ENCODE results near the gene CCDC40.

The CCDC40 gene

DNA sequence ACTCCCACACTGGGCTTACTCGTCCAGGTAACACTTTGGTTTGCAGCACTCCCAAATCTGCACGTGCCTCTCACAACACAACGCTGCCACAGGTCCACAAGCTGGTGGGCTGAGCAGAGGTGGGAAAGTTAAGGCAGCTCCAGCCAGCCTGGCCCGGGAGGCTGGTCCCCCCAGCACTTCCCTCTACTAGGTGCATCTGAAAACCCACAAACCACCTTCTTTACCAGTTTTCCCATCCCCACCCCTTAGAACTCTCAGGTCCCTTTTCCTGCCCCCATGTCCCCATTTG is 63.5 kb downstream of the CCDC40 start:
- TF ChIP-seq JUND (IDR thresholded peaks at IDR 0.05; ENCODE audit: low read depth) = no peak
- no peak for DNase-seq (ENCODE audit: low read depth in 1 of 2, low spot score in 1 of 2)
- in situ Hi-C loops (cut with HindIII; ENCODE audit: low pct_unique_long_range_greater_than_20kb, low sequenced_read_pairs) = no loop called here

- no peak for TF ChIP-seq JUND (IDR thresholded peaks at IDR 0.05; ENCODE audit: low read depth)
- DNase-seq (ENCODE audit: low read depth in 1 of 2, low spot score in 1 of 2) = peak; percentile 87 to 97
- in situ Hi-C loops (cut with HindIII; ENCODE audit: low pct_unique_long_range_greater_than_20kb, low sequenced_read_pairs) = no loop called here
Observed at GRCh38 chr17:80101011-80101945, 64.8 kb downstream of the CCDC40 start, which contains the start of gene GAA. Gene GAA, plus strand, starts transcription at chr17:80101581. Its CDS starts 3,006 bp downstream, at chr17:80104587.

- in situ Hi-C loops (cut with HindIII; ENCODE audit: low pct_unique_long_range_greater_than_20kb, low sequenced_read_pairs) = no loop called here
- no peak for DNase-seq (ENCODE audit: low read depth in 1 of 2, low spot score in 1 of 2)
- TF ChIP-seq JUND (IDR thresholded peaks at IDR 0.05; ENCODE audit: low read depth) = no peak
Observed at GRCh38 chr17:80101946-80102663, 65.7 kb downstream of the CCDC40 start.

- TF ChIP-seq JUND (IDR thresholded peaks at IDR 0.05; ENCODE audit: low read depth) = no peak
- DNase-seq (ENCODE audit: low read depth in 1 of 2, low spot score in 1 of 2) = peak in 1 of 2 experiments; percentile 69
- in situ Hi-C loops (cut with HindIII; ENCODE audit: low pct_unique_long_range_greater_than_20kb, low sequenced_read_pairs) = no loop called here
Observed at GRCh38 chr17:80102664-80103448, 66.4 kb downstream of the CCDC40 start.

- DNase-seq (ENCODE audit: low read depth in 1 of 2, low spot score in 1 of 2) = no peak
- TF ChIP-seq JUND (IDR thresholded peaks at IDR 0.05; ENCODE audit: low read depth) = no peak
- in situ Hi-C loops (cut with HindIII; ENCODE audit: low pct_unique_long_range_greater_than_20kb, low sequenced_read_pairs) = no loop called here
Observed at GRCh38 chr17:80103449-80104085, 67.1 kb downstream of the CCDC40 start.

DNA sequence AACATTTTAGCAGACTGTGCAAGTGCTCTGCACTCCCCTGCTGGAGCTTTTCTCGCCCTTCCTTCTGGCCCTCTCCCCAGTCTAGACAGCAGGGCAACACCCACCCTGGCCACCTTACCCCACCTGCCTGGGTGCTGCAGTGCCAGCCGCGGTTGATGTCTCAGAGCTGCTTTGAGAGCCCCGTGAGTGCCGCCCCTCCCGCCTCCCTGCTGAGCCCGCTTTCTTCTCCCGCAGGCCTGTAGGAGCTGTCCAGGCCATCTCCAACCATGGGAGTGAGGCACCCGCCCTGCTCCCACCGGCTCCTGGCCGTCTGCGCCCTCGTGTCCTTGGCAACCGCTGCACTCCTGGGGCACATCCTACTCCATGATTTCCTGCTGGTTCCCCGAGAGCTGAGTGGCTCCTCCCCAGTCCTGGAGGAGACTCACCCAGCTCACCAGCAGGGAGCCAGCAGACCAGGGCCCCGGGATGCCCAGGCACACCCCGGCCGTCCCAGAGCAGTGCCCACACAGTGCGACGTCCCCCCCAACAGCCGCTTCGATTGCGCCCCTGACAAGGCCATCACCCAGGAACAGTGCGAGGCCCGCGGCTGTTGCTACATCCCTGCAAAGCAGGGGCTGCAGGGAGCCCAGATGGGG is 68.0 kb downstream of the CCDC40 start:
- TF ChIP-seq JUND (IDR thresholded peaks at IDR 0.05; ENCODE audit: low read depth) = no peak
- no peak for DNase-seq (ENCODE audit: low read depth in 1 of 2, low spot score in 1 of 2)
- in situ Hi-C loops (cut with HindIII; ENCODE audit: low pct_unique_long_range_greater_than_20kb, low sequenced_read_pairs) = no loop called here

DNA sequence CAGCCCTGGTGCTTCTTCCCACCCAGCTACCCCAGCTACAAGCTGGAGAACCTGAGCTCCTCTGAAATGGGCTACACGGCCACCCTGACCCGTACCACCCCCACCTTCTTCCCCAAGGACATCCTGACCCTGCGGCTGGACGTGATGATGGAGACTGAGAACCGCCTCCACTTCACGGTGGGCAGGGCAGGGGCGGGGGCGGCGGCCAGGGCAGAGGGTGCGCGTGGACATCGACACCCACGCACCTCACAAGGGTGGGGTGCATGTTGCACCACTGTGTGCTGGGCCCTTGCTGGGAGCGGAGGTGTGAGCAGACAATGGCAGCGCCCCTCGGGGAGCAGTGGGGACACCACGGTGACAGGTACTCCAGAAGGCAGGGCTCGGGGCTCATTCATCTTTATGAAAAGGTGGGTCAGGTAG is 68.5 kb downstream of the CCDC40 start:
- DNase-seq (ENCODE audit: low read depth in 1 of 2, low spot score in 1 of 2) = no peak
- in situ Hi-C loops (cut with HindIII; ENCODE audit: low pct_unique_long_range_greater_than_20kb, low sequenced_read_pairs) = no loop called here
- no peak for TF ChIP-seq JUND (IDR thresholded peaks at IDR 0.05; ENCODE audit: low read depth)

GRCh38 chr17:80105762-80106161 is 69.3 kb downstream of the CCDC40 start:
- in situ Hi-C loops (cut with HindIII; ENCODE audit: low pct_unique_long_range_greater_than_20kb, low sequenced_read_pairs) = no loop called here
- no peak for TF ChIP-seq JUND (IDR thresholded peaks at IDR 0.05; ENCODE audit: low read depth)

DNA sequence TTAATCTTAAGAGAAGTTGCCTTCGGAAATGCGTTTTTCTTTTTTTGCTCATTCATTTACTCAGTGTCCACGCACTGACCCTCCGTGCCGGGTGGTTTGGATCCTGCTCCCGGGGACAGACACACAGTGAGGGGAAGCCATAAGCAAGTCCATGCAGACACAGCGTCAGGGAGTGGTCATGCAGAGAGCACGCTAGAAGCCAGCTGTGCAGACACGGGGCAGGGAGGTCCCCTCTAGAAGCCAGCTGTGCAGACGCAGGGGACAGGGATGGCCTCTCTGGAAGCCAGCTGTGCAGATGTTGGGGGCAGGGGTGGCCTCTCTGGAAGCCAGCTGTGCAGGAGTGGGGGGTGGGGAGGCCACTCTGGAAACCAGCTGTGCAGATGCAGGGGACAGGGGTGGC is 69.7 kb downstream of the CCDC40 start:
- TF ChIP-seq JUND (IDR thresholded peaks at IDR 0.05; ENCODE audit: low read depth) = no peak
- DNase-seq (ENCODE audit: low read depth in 1 of 2, low spot score in 1 of 2) = no peak
- in situ Hi-C loops (cut with HindIII; ENCODE audit: low pct_unique_long_range_greater_than_20kb, low sequenced_read_pairs) = no loop called here

More at GRCh38 chr17:80105762-80106161, 69.3 kb downstream of the CCDC40 start:
- no peak for DNase-seq (ENCODE audit: low read depth in 1 of 2, low spot score in 1 of 2)

GRCh38 chr17:80106751-80107150 is 70.3 kb downstream of the CCDC40 start:
- no peak for DNase-seq (ENCODE audit: low read depth in 1 of 2, low spot score in 1 of 2)
- in situ Hi-C loops (cut with HindIII; ENCODE audit: low pct_unique_long_range_greater_than_20kb, low sequenced_read_pairs) = no loop called here
- TF ChIP-seq JUND (IDR thresholded peaks at IDR 0.05; ENCODE audit: low read depth) = no peak

DNA sequence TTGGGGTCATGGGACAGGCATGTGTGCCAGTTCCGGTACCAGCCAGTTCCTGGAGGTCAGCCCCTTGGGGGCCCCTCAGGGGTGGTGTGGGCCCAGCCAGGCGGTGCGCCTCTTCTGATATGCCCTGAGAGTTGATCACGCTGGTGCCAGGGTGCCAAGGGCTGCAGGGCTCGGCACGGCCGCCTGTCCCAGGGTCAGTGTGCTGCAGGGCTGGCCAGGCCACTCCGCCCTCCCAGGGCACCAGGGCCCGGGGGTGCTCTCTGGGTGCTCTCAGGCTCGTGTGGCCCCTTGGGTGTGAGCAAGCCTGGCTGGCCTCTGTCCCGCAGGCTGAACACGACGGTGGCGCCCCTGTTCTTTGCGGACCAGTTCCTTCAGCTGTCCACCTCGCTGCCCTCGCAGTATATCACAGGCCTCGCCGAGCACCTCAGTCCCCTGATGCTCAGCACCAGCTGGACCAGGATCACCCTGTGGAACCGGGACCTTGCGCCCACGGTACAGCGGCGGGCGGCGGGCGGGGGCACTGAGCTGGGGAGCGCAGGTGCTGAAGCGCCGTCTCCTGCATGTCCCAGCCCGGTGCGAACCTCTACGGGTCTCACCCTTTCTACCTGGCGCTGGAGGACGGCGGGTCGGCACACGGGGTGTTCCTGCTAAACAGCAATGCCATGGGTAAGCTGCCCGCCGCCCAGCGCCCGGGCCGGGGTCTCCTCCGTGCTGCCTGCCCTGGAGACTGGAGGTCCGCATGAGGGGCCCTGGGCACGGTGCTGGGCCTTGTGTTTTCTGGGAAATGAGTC is 71.0 kb downstream of the CCDC40 start:
- TF ChIP-seq JUND (IDR thresholded peaks at IDR 0.05; ENCODE audit: low read depth) = no peak
- no peak for DNase-seq (ENCODE audit: low read depth in 1 of 2, low spot score in 1 of 2)
- in situ Hi-C loops (cut with HindIII; ENCODE audit: low pct_unique_long_range_greater_than_20kb, low sequenced_read_pairs) = no loop called here

Measured in T47D (cell line).